ENCODE measurements around the gene LIG1. TPM values are rescaled to one million over a fixed set of nuclear protein-coding genes. Genes with fewer than 3 reads are reported as not detected.
A peak's percentile ranks its signal among the peaks of the same experiment; 100 is the strongest.

Gene LIG1
- total and polyA plus RNA-seq, 2 of the 13 experiments (the other 11 are each of a cell fraction or from before 2014, with no cell fraction given): 20.1 to 64.4 TPM

GRCh38 chr19:48168689-48169088 lies 1.5 kb downstream of the LIG1 start (continued):
- TF ChIP-seq ATF3 (CRISPR knock-in tag; IDR thresholded peaks at IDR 0.05) (no peak), FUBP1 (CRISPR knock-in tag; IDR thresholded peaks at IDR 0.05; ENCODE audit: borderline replicate concordance) (no peak), ASH2L (IDR thresholded peaks at IDR 0.05; ENCODE audit: insufficient read length, low read depth, low read length) (no peak), DBP (CRISPR knock-in tag; IDR thresholded peaks at IDR 0.05; ENCODE audit: not compliant biosample characterization) (no peak), TEAD2 (CRISPR knock-in tag; IDR thresholded peaks at IDR 0.05) (no peak)

- FAIRE-seq: no peak
Measured at GRCh38 chr19:48158210-48158790, 11.8 kb downstream of the LIG1 start.

More at GRCh38 chr19:48158210-48158790, 11.8 kb downstream of the LIG1 start:
- Histone ChIP-seq H4K20me1 (ENCODE audit: insufficient read depth, low read length) (no peaks in the 10 kb centered on the region), H3K27ac (ENCODE audit: extremely low read length, insufficient read depth, low read length) (peak overlapping the region; percentile 54), H3K4me1 (ENCODE audit: insufficient read depth, low read length) (peaks cover 16% of the 10 kb centered on the region), H2AFZ (ENCODE audit: low read length) (no peak overlapping the region), H3K27me3 (ENCODE audit: control insufficient read depth in 1 of 2, insufficient read depth in 2 of 2, low read length in 2 of 2) (no peaks in the 10 kb centered on the region), H3K9me3 (ENCODE audit: low read length) (no peaks in the 10 kb centered on the region), H3K4me2 (ENCODE audit: low read depth, low read length) (no peak overlapping the region), H3K79me2 (ENCODE audit: insufficient read depth, low read length) (no peaks in the 10 kb centered on the region), H3K36me3 (replicated peaks in 1 of 2; ENCODE audit: control insufficient read depth in 1 of 2, insufficient read depth in 2 of 2, low read length in 2 of 2) (peaks cover 30 to 46% of the 10 kb centered on the region in 2 experiments), H3K9ac (ENCODE audit: insufficient read depth, low read depth, low read length) (no peak overlapping the region), H3K4me3 (replicated peaks in 1 of 3; ENCODE audit: insufficient read depth in 1 of 3, low read depth in 2 of 3, low read length in 3 of 3) (no peak overlapping the region)
- ChIA-PET POLR2A (no interaction called here), CTCF (ENCODE audit: low intra/inter-chr PET ratio, low total read pairs) (no interaction called here)
- no peak for TF ChIP-seq ISX (CRISPR knock-in tag; conservative IDR thresholded peaks at IDR 0.05)
- no peak for TF ChIP-seq MTERF4 (CRISPR knock-in tag; IDR thresholded peaks at IDR 0.05)
- 0 out of 2 replicates have a peak, but pooled peaks have one; percentile 42 for TF ChIP-seq PAXIP1 (CRISPR knock-in tag; conservative IDR thresholded peaks at IDR 0.05)
- TF ChIP-seq HNRNPL (IDR thresholded peaks at IDR 0.05; ENCODE audit: low read depth, low read length): 0 out of 2 replicates have a peak, but pooled peaks have one; percentile 35
- TF ChIP-seq TFE3 (CRISPR knock-in tag; IDR thresholded peaks at IDR 0.05): 0 out of 2 replicates have a peak, but pooled peaks have one; percentile 21
- TF ChIP-seq HNF4A (CRISPR knock-in tag; IDR thresholded peaks at IDR 0.05): peak; percentile 52
- no TSS peak for BruUV-seq (replicated peaks)
- 59% methylated on average over 10 of the region's 12 CpGs for WGBS (ENCODE audit: low lambda C conversion rate)
- in situ Hi-C loops (cut with HindIII; ENCODE audit: extremely low pct_ligation_motif_present, low pct_unique_long_range_greater_than_20kb): no loop called here
- DNase-seq (ENCODE audit: low spot score): no peak
- intact Hi-C loops (cut with micrococcal nuclease; ENCODE audit: unreplicated experiment): no loop called here
- peak; percentile 58 for ATAC-seq
